A673 (cell line): Measurements from ENCODE around the gene LHFPL2.

ENCODE experiments used
- CTCF ChIP-seq: fragments of 300-800, 200-600 bp; sonication (generic); conservative IDR thresholded peaks from 2 replicates; pipeline ENCODE4 v1.5.1; 2017; ENCODE audit warnings: low read depth, mild to moderate bottlenecking, antibody characterized with exemption, low read length, moderate library complexity, mixed read lengths
- EZH2 ChIP-seq: fragments of 200-600 bp; sonication (generic); IDR thresholded peaks from 2 replicates; pipeline ENCODE4 v1.6.1; 2017; ENCODE audit warnings: borderline replicate concordance, low read depth, mild to moderate bottlenecking, mixed read lengths, antibody characterized with exemption, low read length; ENCODE audit not compliant: poor library complexity, severe bottlenecking

GRCh38 chr5:78639791-78640190, 8.8 kb downstream of the LHFPL2 start:
- TF ChIP-seq CTCF (no peak), EZH2 (no peak)
